Naive thymus-derived CD4-positive, alpha-beta T cell (primary cell): Measurements from ENCODE around the gene MST1. TPM values are rescaled to one million over a fixed set of nuclear protein-coding genes. Genes with fewer than 3 reads are reported as not detected.

Experiments used
- ATAC-seq: fragments of 150-1000 bp; cut with Tn5 transposase; 2 replicates; pipeline ENCODE4 v1.10.0; 2021; ENCODE audit warnings: mild to moderate bottlenecking, moderate library complexity
- CTCF ChIA-PET: fragments of 350-600 bp; sonication (Branson Sonifier 250); formaldehyde crosslinking; loops from one replicate; lab custom pipeline; 2021; ENCODE audit warnings: antibody characterized with exemption; lab: Charles Lee
- POLR2A ChIA-PET: fragments of 350-600 bp; sonication (Branson Sonifier 250); formaldehyde crosslinking; loops from one replicate; lab custom pipeline; 2021; ENCODE audit warnings: antibody characterized with exemption, inconsistent platforms; lab: Charles Lee
- DNase-seq, 9 donors: peaks; one replicate each; pipeline versions ENCODE4 v3.0.0 to v3.0.0-alpha.2; 2020 to 2022; ENCODE audit warnings: mixed read lengths in 1 of 9
- H3K27ac ChIP-seq: one replicate; pipeline ENCODE4 v1.7.0; 2013; ENCODE audit warnings: mild to moderate bottlenecking, low read depth, low read length, moderate library complexity
- H3K27me3 ChIP-seq, 2 donors: one replicate each; pipeline ENCODE4 v1.7.0; 2013; ENCODE audit warnings: low read length in 2 of 2, mild to moderate bottlenecking in 2 of 2, moderate library complexity in 2 of 2; ENCODE audit not compliant: control insufficient read depth in 2 of 2, insufficient read depth in 2 of 2
- H3K36me3 ChIP-seq, 3 experiments: 1 replicate in 2 of 3; 2 replicates in 1 of 3; pipeline ENCODE4 v1.7.0; 2013; ENCODE audit warnings: low read length in 3 of 3, mild to moderate bottlenecking in 3 of 3, moderate library complexity in 1 of 3; ENCODE audit not compliant: insufficient read depth in 3 of 3, control insufficient read depth in 2 of 3
- H3K4me1 ChIP-seq, 2 donors: one replicate each; pipeline ENCODE4 v1.7.0; 2013; ENCODE audit warnings: low read length in 2 of 2, mild to moderate bottlenecking in 2 of 2, moderate library complexity in 1 of 2; ENCODE audit not compliant: control insufficient read depth in 2 of 2, insufficient read depth in 2 of 2
- H3K4me3 ChIP-seq: 2 replicates; pipeline ENCODE4 v1.7.0; 2013; ENCODE audit warnings: mild to moderate bottlenecking, low read length
- H3K9me3 ChIP-seq, 3 experiments: 1 replicate in 2 of 3; 2 replicates in 1 of 3; pipeline ENCODE4 v1.7.0; 2013; ENCODE audit warnings: low read length in 3 of 3; ENCODE audit not compliant: control insufficient read depth in 2 of 3
- H3K27ac Mint-ChIP-seq, 9 donors: one replicate each; pipeline ENCODE4 v1.8.0; 2020 to 2022; ENCODE audit warnings: mixed read lengths in 9 of 9, mild to moderate bottlenecking in 8 of 9, moderate library complexity in 5 of 9, inconsistent platforms in 2 of 9
- H3K27me3 Mint-ChIP-seq, 5 donors: one replicate each; pipeline ENCODE4 v1.8.0; 2021 to 2022; ENCODE audit warnings: mixed read lengths in 5 of 5, mild to moderate bottlenecking in 1 of 5
- H3K36me3 Mint-ChIP-seq, 5 donors: one replicate each; pipeline ENCODE4 v1.8.0; 2020 to 2022; ENCODE audit warnings: mixed read lengths in 5 of 5, mild to moderate bottlenecking in 3 of 5, inconsistent platforms in 1 of 5
- H3K4me1 Mint-ChIP-seq, 7 donors: one replicate each; pipeline ENCODE4 v1.8.0; 2020 to 2022; ENCODE audit warnings: mixed read lengths in 7 of 7, mild to moderate bottlenecking in 3 of 7, inconsistent platforms in 1 of 7
- H3K4me3 Mint-ChIP-seq, 10 donors: one replicate each; pipeline ENCODE4 v1.8.0; 2020 to 2022; ENCODE audit warnings: mild to moderate bottlenecking in 10 of 10, mixed read lengths in 10 of 10, moderate library complexity in 6 of 10, inconsistent platforms in 2 of 10
- H3K9me3 Mint-ChIP-seq, 11 donors: one replicate each; pipeline ENCODE4 v1.8.0; 2020 to 2022; ENCODE audit warnings: mixed read lengths in 11 of 11, mild to moderate bottlenecking in 4 of 11, inconsistent platforms in 1 of 11, moderate library complexity in 1 of 11
- intact Hi-C, 2 donors: fragments of 100-400 bp; cut with micrococcal nuclease; formaldehyde crosslinking; loops; one replicate each; pipeline ENCODE4 v1.15.1; 2023
- polyA plus RNA-seq, 2 donors: library from polyadenylated mRNA; unstranded; fragments of 300-500 nt; fragmentation: Illumina TruSeq; gene quantifications; one replicate each; pipeline ENCODE4 v1.2.3, GENCODE V29; 2021
- total RNA-seq, 6 experiments: library from RNA in 5 of 6; stranded (reverse) in 5 of 6; gene quantifications; 1 replicate in 5 of 6; 2 replicates in 1 of 6; pipeline ENCODE4 v1.2.3 and lab custom pipeline; 2021 to 2026

The MST1 gene
- total and polyA plus RNA-seq, 7 experiments from 2014 or later: 0.90 to 12.8 (median 9.6) TPM

GRCh38 chr3:49720855-49721595 lies 31.8 kb upstream of the MST1 start:
- Mint-ChIP-seq H3K9me3 (peaks cover 0 to 5% (median 0%) of the 10 kb centered on the region in 11 donors), H3K36me3 (peaks cover 0 to 16% (median 0%) of the 10 kb centered on the region in 5 donors), H3K27ac (peak overlapping the region in 7 of 9 donors; percentile 32 to 84 (median 59)), H3K27me3 (no peaks in the 10 kb centered on the region), H3K4me3 (peak overlapping the region; percentile 15 to 72 (median 26)), H3K4me1 (peaks cover 18 to 42% (median 35%) of the 10 kb centered on the region in 7 donors)
- Histone ChIP-seq H3K9me3 (no peaks in the 10 kb centered on the region), H3K27me3 (no peaks in the 10 kb centered on the region), H3K36me3 (peaks cover 0 to 30% (median 0%) of the 10 kb centered on the region in 3 experiments), H3K4me3 (no peak overlapping the region), H3K4me1 (peaks cover 17 to 22% of the 10 kb centered on the region in 2 donors), H3K27ac (no peak overlapping the region)
- no peak for DNase-seq
- ChIA-PET CTCF (interaction anchor here (0.5 to 1.2 kb wide), 2 partner anchors 118 to 421 kb away, joined by 4 to 6 read pairs; no protein-coding TSS in a partner anchor), POLR2A (interaction anchor here (1.3 kb wide), 1 partner anchor 136 kb away, joined by 4 read pairs; no protein-coding TSS in a partner anchor)
- ATAC-seq: no peak
- intact Hi-C loops: loop anchor here (5.0 kb wide), 4 partner anchors 34 to 206 kb away; partner anchors contain the start of genes MON1A (in 1 of the 2), MST1 (in 1 of the 2), RNF123 (in 1 of the 2) and TRAIP (in 1 of the 2)

- Histone ChIP-seq H3K36me3 (peaks cover 0 to 30% (median 0%) of the 10 kb centered on the region in 3 experiments), H3K9me3 (no peaks in the 10 kb centered on the region), H3K4me3 (peak within 1 kb of the TSS; percentile 85), H3K4me1 (peaks cover 14 to 19% of the 10 kb centered on the region in 2 donors), H3K27me3 (no peaks in the 10 kb centered on the region), H3K27ac (peak within 1 kb of the TSS; percentile 69)
- no peaks in the 10 kb centered on the region for H3K27me3 Mint-ChIP-seq
- H3K36me3 Mint-ChIP-seq: peaks cover 0 to 17% (median 0%) of the 10 kb centered on the region in 5 donors
- DNase-seq (peak; percentile 81 to 91 (median 87)), ATAC-seq (peak; percentile 81)
- peaks cover 0 to 5% (median 0%) of the 10 kb centered on the region in 11 donors for H3K9me3 Mint-ChIP-seq
- CTCF ChIA-PET: interaction anchor here (0.9 to 1.1 kb wide), 2 partner anchors 16 to 179 kb away, joined by 3 to 4 read pairs; no protein-coding TSS in a partner anchor
- peak within 1 kb of the TSS; percentile 86 to 96 (median 91) for H3K4me3 Mint-ChIP-seq
- POLR2A ChIA-PET: interaction anchor here (0.6 to 1.5 kb wide), 5 partner anchors 8 to 99 kb away, joined by 3 to 5 read pairs (median 4); partner anchors contain the start of gene IP6K1
- H3K27ac Mint-ChIP-seq: peak within 1 kb of the TSS; percentile 78 to 95 (median 86)
- intact Hi-C loops: loop anchor here (1.0 kb wide), 7 partner anchors 16 to 120 kb away; partner anchors contain the start of genes APEH (in 1 of the 2), INKA1 (in 1 of the 2), IP6K1 (in 1 of the 2) and MST1 (in 1 of the 2)
- peaks cover 18 to 43% (median 30%) of the 10 kb centered on the region in 7 donors for H3K4me1 Mint-ChIP-seq
Measured at GRCh38 chr3:49719214-49719884, 30.1 kb upstream of the MST1 start, which contains the start of gene AMIGO3. Gene AMIGO3 (minus strand): TSS chr3:49719684. CDS start chr3:49719465, 219 bp downstream.

GRCh38 chr3:49718858-49719213 lies 29.6 kb upstream of the MST1 start:
- ChIA-PET CTCF (interaction anchor here (1.1 kb wide), 1 partner anchor 179 kb away, joined by 4 read pairs; no protein-coding TSS in a partner anchor), POLR2A (interaction anchor here (0.6 to 1.5 kb wide), 5 partner anchors 8 to 99 kb away, joined by 3 to 5 read pairs (median 4); partner anchors contain the start of gene IP6K1)
- H3K4me3 Mint-ChIP-seq: peak overlapping the region; percentile 86 to 96 (median 91)
- H3K27ac Mint-ChIP-seq: peak overlapping the region in 8 of 9 donors; percentile 47 to 95 (median 84)
- DNase-seq: no peak
- Histone ChIP-seq H3K4me3 (peak overlapping the region; percentile 85), H3K9me3 (no peaks in the 10 kb centered on the region), H3K27ac (peak overlapping the region; percentile 69), H3K27me3 (no peaks in the 10 kb centered on the region), H3K4me1 (peaks cover 13 to 18% of the 10 kb centered on the region in 2 donors), H3K36me3 (peaks cover 0 to 32% (median 0%) of the 10 kb centered on the region in 3 experiments)
- ATAC-seq: no peak
- intact Hi-C loops: loop anchor here (1.0 kb wide), 7 partner anchors 16 to 120 kb away; partner anchors contain the start of genes APEH (in 1 of the 2), INKA1 (in 1 of the 2), IP6K1 (in 1 of the 2) and MST1 (in 1 of the 2)
- H3K4me1 Mint-ChIP-seq: peaks cover 16 to 43% (median 30%) of the 10 kb centered on the region in 7 donors
- no peaks in the 10 kb centered on the region for H3K27me3 Mint-ChIP-seq
- H3K9me3 Mint-ChIP-seq: peaks cover 0 to 3% (median 0%) of the 10 kb centered on the region in 11 donors
- H3K36me3 Mint-ChIP-seq: peaks cover 0 to 17% (median 0%) of the 10 kb centered on the region in 5 donors

- Histone ChIP-seq H3K4me1 (peaks cover 13 to 17% of the 10 kb centered on the region in 2 donors), H3K4me3 (peak overlapping the region; percentile 85), H3K27ac (no peak overlapping the region), H3K36me3 (peaks cover 0 to 29% (median 0%) of the 10 kb centered on the region in 3 experiments), H3K27me3 (no peaks in the 10 kb centered on the region), H3K9me3 (no peaks in the 10 kb centered on the region)
- POLR2A ChIA-PET: interaction anchor here (0.6 to 1.5 kb wide), 6 partner anchors 7 to 100 kb away, joined by 3 to 5 read pairs (median 4); partner anchors contain the start of gene IP6K1
- Mint-ChIP-seq H3K9me3 (peaks cover 0 to 1% (median 0%) of the 10 kb centered on the region in 11 donors), H3K27ac (peak overlapping the region in 7 of 9 donors; percentile 23 to 95 (median 79)), H3K4me1 (peaks cover 16 to 41% (median 28%) of the 10 kb centered on the region in 7 donors), H3K27me3 (no peaks in the 10 kb centered on the region), H3K36me3 (peaks cover 0 to 16% (median 0%) of the 10 kb centered on the region in 5 donors), H3K4me3 (peak overlapping the region; percentile 86 to 96 (median 91))
- intact Hi-C loops: no loop called here
- CTCF ChIA-PET: interaction anchor here (1.1 kb wide), 1 partner anchor 178 kb away, joined by 4 read pairs; no protein-coding TSS in a partner anchor
- ATAC-seq (no peak), DNase-seq (no peak)
Measured at GRCh38 chr3:49717959-49718857, 28.9 kb upstream of the MST1 start.

- H3K4me1 ChIP-seq: peaks cover 7 to 9% of the 10 kb centered on the region in 2 donors
- H3K36me3 Mint-ChIP-seq: peaks cover 0 to 10% (median 0%) of the 10 kb centered on the region in 5 donors
- H3K4me3 ChIP-seq: no peak overlapping the region
- ATAC-seq (no peak), DNase-seq (no peak)
- no peaks in the 10 kb centered on the region for H3K27me3 ChIP-seq
- ChIA-PET POLR2A (no interaction called here), CTCF (no interaction called here)
- H3K4me1 Mint-ChIP-seq: peaks cover 11 to 39% (median 20%) of the 10 kb centered on the region in 7 donors
- H3K27ac Mint-ChIP-seq: no peak overlapping the region
- no peaks in the 10 kb centered on the region for H3K9me3 Mint-ChIP-seq
- no peaks in the 10 kb centered on the region for H3K9me3 ChIP-seq
- intact Hi-C loops: no loop called here
- no peaks in the 10 kb centered on the region for H3K27me3 Mint-ChIP-seq
- no peak overlapping the region for H3K27ac ChIP-seq
- H3K4me3 Mint-ChIP-seq: peak overlapping the region in 7 of 10 donors; percentile 14 to 86 (median 41)
- H3K36me3 ChIP-seq: peaks cover 0 to 29% (median 0%) of the 10 kb centered on the region in 3 experiments
Measured at GRCh38 chr3:49717211-49717958, 28.1 kb upstream of the MST1 start.
